NB4 (cell line): ENCODE data around the gene TSPAN18.

Experiments used
- MYC ChIP-seq: IDR thresholded peaks from 2 replicates; pipeline ENCODE4 v1.6.1; 2011; ENCODE audit warnings: low read depth, low read length
- POLR2A ChIP-seq: IDR thresholded peaks from 2 replicates; pipeline ENCODE4 v1.6.1; 2011; ENCODE audit warnings: mild to moderate bottlenecking; ENCODE audit not compliant: insufficient read length; ENCODE audit errors: extremely low read depth
- TF ChIP-seq, protein P1 (sequence below): IDR thresholded peaks from one replicate; pipeline ENCODE4 v1.5.1; 2012; ENCODE audit warnings: low read depth, low read length
- TF ChIP-seq, protein P2 (sequence below): IDR thresholded peaks from 2 replicates; pipeline ENCODE4 v1.6.1; 2011; ENCODE audit warnings: low read depth, low read length

DNA sequence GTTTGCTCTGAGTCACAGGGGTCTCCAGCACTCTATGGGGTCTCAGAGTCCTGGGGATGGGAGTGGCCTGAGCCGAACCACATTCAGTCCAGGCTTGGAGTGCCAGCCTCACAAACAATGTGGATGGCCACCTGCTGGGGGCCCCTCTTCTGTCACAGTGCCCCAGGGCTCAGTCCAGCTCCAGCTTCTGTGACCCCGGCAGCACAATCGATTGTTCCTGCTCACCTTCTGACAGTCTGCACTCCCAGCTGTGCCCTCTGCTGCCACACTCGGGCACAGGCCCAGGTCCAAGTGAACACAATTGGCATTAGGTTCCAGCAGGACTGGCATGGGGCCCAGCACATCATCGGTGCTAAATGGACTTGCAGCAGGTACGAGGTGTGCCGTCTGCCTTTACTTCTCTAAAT is 139.1 kb downstream of the TSPAN18 start:
- TF ChIP-seq, protein P1, sequence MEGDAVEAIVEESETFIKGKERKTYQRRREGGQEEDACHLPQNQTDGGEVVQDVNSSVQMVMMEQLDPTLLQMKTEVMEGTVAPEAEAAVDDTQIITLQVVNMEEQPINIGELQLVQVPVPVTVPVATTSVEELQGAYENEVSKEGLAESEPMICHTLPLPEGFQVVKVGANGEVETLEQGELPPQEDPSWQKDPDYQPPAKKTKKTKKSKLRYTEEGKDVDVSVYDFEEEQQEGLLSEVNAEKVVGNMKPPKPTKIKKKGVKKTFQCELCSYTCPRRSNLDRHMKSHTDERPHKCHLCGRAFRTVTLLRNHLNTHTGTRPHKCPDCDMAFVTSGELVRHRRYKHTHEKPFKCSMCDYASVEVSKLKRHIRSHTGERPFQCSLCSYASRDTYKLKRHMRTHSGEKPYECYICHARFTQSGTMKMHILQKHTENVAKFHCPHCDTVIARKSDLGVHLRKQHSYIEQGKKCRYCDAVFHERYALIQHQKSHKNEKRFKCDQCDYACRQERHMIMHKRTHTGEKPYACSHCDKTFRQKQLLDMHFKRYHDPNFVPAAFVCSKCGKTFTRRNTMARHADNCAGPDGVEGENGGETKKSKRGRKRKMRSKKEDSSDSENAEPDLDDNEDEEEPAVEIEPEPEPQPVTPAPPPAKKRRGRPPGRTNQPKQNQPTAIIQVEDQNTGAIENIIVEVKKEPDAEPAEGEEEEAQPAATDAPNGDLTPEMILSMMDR = no peak
- TF ChIP-seq, protein P2, sequence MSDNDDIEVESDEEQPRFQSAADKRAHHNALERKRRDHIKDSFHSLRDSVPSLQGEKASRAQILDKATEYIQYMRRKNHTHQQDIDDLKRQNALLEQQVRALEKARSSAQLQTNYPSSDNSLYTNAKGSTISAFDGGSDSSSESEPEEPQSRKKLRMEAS = no peak
- no peak for TF ChIP-seq POLR2A
- no peak for TF ChIP-seq MYC
